ENCODE measurements around the gene HOXD13.

The HOXD13 gene

DNA sequence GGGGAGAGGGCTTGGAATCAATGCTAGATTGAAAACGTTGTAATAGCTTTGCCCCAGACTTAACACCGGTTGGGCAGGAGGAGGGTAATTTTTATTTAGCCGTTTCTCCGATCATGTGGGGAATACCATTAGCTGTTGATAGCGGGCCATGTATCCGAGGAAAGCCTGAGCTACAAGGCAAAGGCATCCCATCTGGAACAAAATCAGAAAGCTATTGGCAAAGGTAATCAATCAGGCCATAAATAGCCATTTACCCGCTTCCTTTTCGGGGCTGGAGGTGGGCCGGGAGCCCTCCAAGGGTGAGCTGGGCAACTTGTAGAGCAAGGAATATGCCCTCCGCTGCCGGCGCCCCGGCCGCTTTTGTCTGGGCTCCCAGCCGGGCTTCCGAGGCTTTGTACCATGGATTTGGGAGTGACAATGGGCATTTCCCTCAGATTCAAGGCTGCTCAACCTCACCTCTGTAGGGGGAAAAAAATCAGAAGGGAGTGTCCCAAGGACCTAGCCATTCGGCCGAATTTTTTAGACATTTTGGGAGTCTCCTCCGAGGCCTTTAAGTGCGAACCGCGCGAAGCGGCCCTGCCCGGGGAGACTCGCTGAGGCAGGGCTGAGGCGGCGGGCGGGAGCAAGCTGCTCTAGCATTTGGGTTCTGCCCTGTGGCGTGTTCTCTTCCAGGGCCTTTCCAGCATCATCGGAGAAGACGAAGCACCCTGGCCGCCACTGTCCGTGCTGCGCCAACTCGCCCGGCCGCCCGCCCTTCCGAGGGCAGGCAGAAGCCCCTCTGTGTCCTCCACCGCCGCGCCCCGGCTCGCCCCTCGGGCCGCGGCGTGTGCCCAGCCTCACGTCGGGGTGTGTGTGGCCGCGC lies 28.9 kb downstream of the HOXD13 start:
- no peak for DNase-seq

DNA sequence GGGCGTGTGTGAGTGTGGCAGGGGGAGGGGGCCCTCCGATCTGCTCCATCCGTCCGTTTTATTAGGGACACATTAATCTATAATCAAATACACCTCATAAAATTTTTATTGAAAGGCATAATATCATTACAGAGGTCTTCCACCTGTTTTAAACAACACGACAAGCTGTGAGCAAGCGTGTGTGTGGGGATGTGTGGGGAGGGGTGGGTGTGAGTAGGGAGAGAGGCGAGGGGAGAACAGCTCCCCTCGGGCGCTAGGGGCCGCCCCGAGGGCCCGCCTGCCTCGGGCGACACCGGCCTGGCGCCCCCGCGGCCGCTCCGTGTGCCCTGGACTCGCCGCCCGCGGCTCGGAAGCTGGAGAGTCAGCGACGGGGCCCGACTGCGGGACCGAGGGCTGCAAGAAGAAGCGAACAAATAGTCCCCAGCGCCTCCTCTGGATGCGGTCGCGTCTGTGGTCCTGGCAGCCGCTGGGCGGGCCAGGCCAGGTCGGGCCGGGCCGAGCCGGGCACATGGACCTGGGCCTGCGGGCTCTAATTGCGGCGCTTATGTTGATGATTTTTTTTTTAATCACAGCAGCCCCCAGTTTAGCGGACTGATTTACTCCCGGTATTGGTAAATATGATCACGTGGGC lies 29.6 kb downstream of the HOXD13 start:
- no peak for DNase-seq

- DNase-seq = peak in 2 of 6 experiments; percentile 10 to 34
These were observed 30.3 kb downstream of the HOXD13 start, which contains the start of gene HOXD9 for GRCh38 chr2:176122683-176123410. HOXD9 (plus strand) TSS chr2:176122719; CDS start chr2:176122769, 50 bp downstream.

GRCh38 chr2:176123411-176124109 lies 31.0 kb downstream of the HOXD13 start:
- no peak for DNase-seq

GRCh38 chr2:176124110-176124946 lies 31.8 kb downstream of the HOXD13 start:
- no peak for DNase-seq

DNA sequence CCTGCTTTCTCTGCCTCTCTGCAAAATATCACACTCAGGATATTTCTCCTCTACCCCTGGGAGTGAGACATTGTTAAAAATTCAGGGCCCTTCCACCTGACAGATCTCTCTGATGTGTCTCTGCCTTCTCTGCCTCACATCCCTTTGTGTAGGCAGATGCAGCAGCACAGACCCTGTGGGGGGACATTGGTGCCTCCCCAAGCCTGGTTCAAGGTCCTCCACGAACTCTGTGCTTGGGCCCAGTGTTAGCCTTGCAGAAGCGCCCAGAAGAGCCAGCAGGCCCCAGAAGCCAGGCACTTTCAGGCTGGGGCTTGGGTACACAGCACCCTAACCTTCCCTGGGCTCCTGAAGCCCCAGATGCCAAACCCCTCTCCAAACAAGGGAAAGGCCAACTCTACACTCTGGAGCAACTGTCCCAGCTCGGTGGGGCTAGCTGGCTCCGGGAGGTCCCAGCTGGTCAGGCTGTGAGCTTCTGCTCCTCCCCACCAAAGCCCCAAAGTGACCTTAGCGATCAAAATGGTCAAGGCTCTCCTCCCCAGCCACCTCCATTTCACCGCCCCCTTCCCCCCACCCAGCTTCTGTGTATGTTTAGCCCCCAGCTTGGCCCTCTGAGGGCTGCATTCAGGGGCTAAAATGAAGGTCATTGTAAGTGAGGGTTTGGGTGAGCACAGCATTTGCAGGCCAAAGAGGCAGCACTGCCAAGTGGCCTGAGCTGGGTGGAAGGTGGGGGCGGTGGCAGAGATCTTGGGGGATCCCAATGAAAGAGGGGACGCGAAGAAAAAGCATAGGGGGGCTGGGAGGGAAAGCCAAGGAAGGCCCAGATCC lies 32.6 kb downstream of the HOXD13 start:
- no peak for DNase-seq

GRCh38 chr2:176125772-176126054 lies 33.2 kb downstream of the HOXD13 start:
- DNase-seq = no peak

GRCh38 chr2:176126929-176127773 lies 34.6 kb downstream of the HOXD13 start:
- peak; percentile 30 to 78 (median 56) for DNase-seq

- no peak for DNase-seq
These were observed 35.2 kb downstream of the HOXD13 start for GRCh38 chr2:176127774-176128072.

DNA sequence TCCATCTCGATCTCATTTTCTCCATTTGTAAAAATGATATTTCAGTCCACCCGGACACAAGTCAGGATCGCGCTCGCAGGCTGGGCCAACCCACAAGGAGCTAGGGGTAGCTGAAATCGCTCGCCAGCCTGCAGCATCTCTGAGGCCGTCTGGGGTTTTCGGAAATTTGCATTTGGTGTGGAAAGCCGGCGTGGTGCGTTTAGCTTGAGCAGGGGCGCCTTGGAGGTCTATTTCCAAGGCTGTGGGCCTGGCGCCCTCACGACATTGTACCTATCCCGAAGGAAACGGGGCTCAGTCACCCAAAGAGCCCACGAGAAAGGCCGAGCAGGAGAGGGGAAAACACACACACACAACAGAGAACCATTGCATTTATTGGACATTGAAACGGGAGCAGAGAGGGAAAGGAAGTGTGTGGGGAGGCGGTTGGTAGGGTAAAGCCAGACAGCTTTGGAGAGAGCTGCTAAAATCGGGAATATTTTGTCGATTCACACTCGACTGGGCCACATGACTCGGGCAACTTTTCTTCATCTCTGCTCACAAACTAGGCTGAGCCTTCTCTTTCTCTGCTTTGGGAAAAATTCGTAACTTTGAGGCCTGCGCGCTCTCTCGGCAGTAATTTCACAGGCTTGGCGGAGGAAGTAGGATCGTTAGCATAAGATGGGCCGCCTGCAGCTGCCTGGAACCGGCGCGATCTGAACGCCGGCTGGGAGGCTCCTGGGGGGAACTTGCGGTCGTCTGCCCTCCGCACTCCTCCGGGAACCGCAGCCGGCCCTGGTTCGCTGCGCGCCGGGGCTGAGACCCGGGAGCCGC lies 35.9 kb downstream of the HOXD13 start:
- DNase-seq = no peak

DNA sequence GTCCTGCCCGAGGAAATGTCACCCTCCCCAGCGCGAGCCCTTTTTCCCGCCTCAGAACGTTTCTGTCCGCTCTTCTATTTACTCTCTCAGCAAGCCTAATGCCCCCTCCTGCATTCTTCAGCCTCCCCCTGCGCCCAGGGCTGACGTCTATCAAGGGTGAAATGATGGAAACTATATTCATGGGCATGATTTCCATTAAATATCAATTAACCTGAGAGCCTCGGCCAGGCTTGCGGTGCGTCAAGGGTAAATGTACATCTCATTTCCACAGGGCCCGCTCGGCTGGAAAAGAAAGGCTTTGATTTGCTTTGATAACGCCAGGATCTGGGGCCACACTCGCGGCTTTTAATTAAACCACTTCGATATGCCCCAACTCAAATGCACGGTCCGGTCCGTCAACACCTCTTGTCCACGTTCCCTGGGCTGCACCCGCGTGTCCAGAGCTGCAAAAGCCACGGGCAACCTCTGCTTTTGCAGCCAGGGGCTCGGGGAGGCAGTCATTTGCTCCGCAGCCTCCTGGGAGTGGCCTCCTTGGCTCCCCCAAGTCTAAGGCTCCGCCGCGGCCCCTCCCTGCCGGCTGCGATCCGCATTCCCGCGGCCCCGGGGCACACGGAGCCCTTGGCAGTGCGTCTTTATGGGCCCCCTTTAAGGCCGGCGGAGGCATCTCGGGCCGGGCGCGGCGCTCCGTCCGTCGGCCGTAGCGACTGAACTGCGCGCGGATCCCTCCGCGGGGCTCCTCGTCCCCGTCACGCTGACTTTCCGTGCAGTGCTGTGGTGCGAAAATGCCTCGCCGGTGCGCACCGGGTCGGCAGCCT lies 36.7 kb downstream of the HOXD13 start, which contains the start of gene HOXD8:
Gene HOXD8 (plus strand): TSS at position 724 of the 815 bp plus-strand sequence. CDS start 662 bp downstream, outside the sequence.
- DNase-seq = no peak

GRCh38 chr2:176129813-176130146 lies 37.3 kb downstream of the HOXD13 start:
- no peak for DNase-seq

DNA sequence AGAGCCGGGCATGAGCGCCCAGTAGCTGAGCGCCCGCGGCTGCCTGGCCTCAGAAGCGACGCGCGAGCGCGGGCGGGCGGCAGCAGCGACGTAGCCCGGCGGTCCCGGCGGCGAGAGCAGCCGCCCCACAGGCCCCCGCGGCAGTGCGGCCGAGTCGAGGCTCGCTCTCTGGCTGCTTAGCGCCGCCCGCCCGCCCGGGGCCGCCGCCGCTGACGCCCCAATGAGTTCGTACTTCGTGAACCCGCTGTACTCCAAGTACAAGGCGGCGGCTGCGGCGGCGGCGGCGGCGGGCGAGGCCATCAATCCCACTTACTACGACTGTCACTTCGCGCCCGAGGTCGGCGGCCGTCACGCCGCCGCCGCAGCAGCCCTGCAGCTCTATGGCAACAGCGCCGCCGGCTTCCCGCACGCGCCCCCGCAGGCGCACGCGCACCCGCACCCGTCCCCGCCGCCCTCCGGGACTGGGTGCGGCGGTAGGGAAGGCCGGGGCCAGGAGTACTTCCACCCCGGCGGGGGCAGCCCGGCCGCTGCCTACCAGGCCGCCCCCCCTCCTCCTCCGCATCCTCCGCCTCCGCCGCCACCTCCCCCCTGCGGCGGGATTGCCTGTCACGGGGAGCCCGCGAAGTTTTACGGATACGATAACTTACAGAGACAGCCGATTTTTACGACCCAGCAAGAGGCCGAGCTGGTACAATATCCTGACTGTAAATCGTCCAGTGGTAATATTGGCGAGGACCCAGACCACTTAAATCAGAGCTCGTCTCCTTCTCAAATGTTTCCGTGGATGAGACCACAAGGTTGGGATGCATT lies 37.8 kb downstream of the HOXD13 start:
- no peak for DNase-seq

GRCh38 chr2:176130957-176131847 lies 38.7 kb downstream of the HOXD13 start:
- DNase-seq = no peak

DNA sequence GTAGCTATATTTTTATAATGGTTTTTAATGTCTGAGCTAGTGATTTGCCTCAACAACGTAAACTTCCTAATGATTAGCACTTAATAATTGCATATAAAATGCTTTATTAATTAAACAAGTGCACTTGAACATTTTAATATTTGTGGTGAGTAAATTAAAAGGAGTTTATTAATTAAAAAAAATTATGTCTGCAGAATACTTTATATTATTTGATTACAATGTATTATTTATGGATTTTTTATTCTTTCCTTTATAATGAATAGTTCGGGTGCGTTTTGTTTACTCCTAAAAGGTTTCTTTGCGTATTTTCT lies 39.3 kb downstream of the HOXD13 start:
- no peak for DNase-seq

DNA sequence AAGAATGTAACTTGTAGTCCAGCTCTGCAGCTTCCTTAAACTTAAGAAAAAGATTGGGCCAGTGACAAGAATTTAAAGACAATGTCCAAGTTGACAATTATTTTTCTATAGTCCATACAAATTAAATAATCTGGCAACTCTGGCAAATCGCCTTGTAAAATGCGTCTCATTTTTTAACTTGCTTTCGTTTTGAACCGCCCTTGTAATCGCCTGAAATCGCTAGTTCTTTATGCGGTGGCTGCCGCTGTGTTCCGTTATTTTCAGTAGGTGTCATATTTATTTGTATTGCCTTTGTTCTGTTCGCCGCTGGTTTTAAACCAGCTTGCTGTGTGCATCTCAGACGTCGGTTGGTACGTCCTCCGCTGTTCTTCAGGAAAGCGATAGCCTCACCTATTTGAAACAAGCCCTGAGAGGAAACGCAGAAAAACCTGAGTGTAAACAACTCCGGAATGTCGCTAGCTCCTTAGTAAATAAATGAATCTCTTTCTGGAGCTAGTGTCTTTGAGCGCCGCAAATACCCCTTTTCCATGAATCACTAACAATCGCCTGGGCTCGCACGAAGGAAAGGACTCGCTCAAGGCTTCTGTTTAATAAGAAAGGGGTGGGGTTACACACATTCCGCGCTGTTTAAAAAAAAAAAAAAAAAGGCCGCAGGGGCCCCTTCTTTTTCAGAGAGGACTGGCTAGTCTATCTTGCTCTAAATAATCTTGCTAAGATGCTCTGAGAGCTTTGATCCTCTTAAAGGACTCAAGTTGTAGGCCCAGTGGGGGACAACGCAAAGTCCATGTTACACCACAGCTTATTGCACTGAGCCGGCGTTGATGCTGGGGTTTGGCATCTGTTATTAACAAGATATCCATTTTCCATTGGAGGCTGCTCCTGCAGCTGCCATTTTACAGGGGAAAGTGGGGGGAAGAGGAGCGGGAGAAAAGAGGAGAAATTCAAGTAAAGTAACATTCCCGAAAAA lies 40.0 kb downstream of the HOXD13 start:
- peak in 1 of 6 experiments; percentile 14 for DNase-seq

Data from stimulated activated naive CD4-positive, alpha-beta T cell (primary cell).